LHCN-M2 (cell line): Measurements from ENCODE around the gene MRPS7. TPM values are rescaled to one million over a fixed set of nuclear protein-coding genes. Genes with fewer than 3 reads are reported as not detected.
A peak's percentile ranks its signal among the peaks of the same experiment; 100 is the strongest.

Experiments
- DNase-seq: peaks from one replicate; pipeline ENCODE4 v3.0.0-alpha.2; 2012; ENCODE audit warnings: low read depth
- polyA plus RNA-seq: library from polyadenylated mRNA; unstranded; fragments of >200 nt; gene quantifications from one replicate; pipeline ENCODE4 v1.2.1, GENCODE V29; 2012; ENCODE audit warnings: missing spikeins
- total RNA-seq: library from RNA; depleted of rRNA; stranded (reverse); fragments of >200 nt; gene quantifications from 2 replicates; pipeline ENCODE4 v1.2.3, GENCODE V29; 2014; rRNA removed

The MRPS7 gene
- 52.4 and 58.4 TPM in 2 replicates for total RNA-seq
- polyA plus RNA-seq = 73.1 TPM

DNA sequence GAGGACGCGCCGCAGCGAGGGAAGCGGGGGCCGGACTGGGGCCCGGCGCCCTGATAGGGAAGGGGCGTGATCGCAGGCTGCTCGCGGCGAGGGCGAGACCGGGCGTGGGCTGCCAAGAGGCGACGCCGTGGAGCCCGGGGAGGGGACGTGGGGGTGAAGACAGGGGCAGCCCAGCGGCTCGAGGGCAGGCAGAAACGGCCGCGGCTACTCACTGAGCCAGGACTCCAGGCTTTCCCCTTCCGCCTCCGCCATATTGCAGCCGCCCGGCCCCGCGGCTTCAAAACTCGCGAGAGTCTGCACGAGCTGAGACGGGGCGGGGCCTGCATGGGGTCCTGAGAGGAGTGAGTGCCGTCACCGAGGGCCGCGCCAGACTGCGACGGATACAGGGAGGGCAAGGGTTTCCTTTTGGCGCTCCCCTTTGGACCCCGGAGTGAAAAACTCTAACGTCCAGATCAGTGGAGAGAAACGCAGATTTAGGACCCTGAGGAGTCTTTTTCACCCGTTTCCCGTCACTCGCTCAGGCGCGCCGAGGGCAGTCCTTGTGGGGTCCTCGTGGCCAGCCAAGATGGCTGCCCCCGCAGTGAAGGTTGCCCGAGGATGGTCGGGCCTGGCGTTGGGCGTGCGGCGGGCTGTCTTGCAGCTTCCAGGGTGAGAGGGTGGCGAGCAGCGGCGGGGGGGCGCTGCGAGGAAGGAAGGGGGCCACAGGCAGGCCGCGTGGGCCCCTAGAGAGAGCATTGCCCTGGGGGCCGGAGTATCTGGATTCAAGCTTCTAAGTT, at the start of gene MRPS7, which contains the start of gene GGA3:
MRPS7 (plus strand) TSS at position 544 of the 776 bp plus-strand sequence; CDS start at position 566, 22 bp downstream.
GGA3 (minus strand) TSS at position 271 of the 776 bp plus-strand sequence; CDS start at position 252, 19 bp downstream.
- DNase-seq = peak; percentile 91

GRCh38 chr17:75218131-75218530, 43.5 kb upstream of the MRPS7 start:
- DNase-seq = no peak

DNA sequence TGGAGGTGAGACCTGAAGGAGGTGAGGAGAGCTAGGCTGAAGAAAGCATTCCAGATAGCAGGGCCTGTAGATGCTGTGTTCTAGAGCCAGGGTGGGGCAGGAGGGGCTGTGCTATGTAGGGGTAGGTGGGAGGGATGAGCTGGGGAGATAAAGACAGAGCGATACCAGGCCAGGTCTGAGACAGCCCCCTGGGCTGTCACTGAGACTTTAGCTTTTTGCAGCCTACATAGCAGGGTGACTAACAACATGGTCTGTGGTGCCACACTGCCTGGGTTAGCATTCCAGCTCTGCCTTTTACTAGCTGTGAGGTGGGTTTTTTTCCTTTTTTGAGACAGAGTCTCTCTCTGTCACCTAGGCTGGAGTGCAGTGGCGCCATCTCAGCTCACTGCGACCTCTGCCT, 41.9 kb upstream of the MRPS7 start:
- DNase-seq = no peak

GRCh38 chr17:75225016-75225415, 36.7 kb upstream of the MRPS7 start:
- DNase-seq = no peak

- DNase-seq = no peak
Observed at GRCh38 chr17:75227729-75228128, 34.0 kb upstream of the MRPS7 start.

- no peak for DNase-seq
Observed at GRCh38 chr17:75228305-75228704, 33.4 kb upstream of the MRPS7 start.

DNA sequence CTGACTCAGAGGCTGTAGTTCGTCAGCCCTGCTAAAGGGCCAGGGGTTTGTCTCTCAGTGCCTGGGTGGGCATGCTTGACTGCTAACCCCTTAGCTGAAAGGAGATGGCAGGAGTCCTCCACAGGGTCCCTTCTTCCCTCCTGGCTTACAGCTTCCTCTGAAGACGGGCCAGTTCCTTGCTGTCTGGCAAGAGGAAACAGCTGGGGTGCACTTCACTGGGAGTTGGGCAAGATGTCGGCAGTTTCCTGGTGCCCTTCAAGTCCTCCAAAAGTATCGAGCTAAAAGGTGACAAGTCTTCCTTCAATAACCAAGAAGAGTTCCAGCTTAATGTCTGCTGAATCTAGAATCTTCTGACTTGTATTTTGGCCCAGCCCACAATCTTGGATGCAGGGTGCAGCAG, 32.8 kb upstream of the MRPS7 start:
- no peak for DNase-seq

- no peak for DNase-seq
Observed at GRCh38 chr17:75231071-75231470, 30.6 kb upstream of the MRPS7 start.

DNA sequence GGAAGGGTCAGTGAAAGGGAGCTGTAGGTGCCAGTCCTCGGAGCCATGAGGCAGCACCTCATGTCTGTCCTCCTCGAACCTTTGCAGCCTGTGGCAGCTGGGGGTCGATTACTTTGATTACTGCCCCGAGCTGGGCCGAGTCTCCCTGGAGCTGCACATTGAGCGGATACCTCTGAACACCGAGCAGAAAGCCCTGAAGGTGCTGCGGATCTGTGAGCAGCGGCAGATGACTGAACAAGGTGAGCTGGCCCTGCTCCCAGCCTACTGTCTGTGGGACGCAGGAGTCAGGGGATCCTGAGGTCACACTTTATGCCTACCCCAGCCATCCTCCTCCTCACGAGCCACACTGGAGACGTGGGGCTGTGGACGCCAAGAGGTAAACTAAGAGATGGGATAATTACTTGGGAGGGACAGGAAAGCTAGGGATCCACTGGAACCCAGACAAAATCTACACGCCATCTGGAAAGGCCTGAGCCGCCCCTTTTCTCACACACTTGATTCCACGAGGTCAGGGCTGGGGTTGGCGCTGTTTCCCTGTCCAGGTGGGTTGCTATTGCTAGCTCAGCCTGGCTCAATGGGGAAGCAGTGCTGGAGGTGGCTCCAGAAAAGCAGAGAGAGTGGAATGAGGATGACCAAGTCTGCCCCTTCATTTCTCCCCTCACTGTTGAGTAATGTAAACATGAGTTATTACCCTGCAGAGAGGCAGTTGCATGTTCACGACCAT, 29.8 kb upstream of the MRPS7 start:
- no peak for DNase-seq

GRCh38 chr17:75232786-75233185, 28.9 kb upstream of the MRPS7 start:
- no peak for DNase-seq

GRCh38 chr17:75237100-75238014, 24.3 kb upstream of the MRPS7 start:
- no peak for DNase-seq

DNA sequence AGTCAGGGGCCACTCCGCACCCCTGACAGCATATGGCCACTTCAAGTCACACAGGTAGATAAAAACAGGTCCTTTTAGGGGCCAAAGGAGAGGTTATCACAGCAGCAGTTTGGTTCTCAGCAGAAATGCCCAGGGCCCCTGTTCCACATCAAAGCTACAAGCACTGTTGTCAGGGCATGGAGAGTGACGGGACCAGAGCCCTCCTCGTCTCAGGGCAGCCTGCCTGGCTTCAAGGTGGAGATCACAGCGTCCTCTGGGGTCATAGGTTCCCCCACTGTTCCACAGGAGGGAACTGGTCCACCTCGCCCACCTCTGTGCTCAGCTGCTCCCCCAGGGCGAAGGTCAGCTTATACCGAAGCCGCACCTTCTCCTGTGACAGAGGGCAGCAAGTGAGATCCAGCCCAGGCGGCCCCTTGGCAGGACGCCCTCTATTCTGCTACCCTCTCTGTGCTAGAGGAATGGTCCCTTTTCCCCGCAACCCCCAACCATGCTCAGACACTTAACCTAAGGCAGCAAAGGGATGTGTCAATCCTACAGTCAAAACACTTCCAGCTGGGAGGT, 23.6 kb upstream of the MRPS7 start:
- no peak for DNase-seq

DNA sequence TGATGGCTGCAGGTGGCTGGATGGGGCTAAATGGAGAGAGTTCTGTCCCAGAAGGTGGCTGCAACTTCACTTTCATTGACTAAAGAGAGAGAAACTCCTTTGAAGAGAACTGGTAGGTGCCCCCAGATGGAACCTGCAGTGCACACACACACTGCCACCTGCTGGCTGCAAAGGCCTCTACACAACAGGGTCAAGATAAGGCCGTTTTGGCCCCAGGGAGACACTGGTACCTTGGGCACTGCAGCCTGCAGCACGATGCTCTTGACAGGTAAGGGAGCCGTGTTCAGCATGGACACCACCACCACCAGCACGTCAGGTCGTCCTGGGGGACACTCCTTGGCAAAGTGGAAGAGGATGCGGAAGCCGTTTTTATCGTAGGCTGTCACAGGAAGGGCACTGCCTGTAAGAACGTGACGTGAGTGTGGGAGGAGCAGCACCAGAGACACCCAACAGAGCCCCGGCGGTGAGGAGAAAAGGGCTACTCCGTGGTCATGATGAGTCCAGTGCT, 22.9 kb upstream of the MRPS7 start:
- peak; percentile 61 for DNase-seq

- DNase-seq = no peak
Observed at GRCh38 chr17:75239214-75239613, 22.5 kb upstream of the MRPS7 start.

DNA sequence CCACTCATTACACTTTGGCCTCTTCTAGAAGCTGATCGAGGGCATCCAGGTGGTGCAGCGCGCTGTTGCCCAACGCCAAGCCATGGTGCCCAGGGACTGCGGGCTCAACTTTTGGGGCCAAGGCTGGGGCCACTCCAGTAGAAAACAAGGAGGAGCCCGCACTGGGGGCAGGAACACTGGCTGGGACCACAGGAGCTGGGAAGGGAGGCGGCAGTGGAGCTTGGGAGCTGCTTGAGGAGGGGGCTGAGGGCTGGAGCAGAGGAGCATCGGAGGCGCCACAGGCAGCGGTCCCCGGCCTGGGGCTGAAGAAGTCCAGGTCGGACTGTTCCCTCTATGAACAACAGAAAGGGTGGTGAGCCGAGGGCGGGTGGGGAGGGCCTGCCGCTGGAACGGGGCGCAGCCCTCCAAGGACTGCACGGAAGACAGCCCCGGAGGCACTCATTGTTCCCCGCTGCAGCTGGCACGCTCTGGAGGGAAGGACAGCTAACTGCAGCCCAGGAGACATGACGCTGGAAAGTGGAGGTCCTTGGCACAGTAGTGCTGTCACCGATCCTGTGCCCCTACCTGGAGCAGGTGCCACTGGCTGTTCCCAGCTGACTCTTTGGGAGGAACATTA, 21.8 kb upstream of the MRPS7 start:
- no peak for DNase-seq

DNA sequence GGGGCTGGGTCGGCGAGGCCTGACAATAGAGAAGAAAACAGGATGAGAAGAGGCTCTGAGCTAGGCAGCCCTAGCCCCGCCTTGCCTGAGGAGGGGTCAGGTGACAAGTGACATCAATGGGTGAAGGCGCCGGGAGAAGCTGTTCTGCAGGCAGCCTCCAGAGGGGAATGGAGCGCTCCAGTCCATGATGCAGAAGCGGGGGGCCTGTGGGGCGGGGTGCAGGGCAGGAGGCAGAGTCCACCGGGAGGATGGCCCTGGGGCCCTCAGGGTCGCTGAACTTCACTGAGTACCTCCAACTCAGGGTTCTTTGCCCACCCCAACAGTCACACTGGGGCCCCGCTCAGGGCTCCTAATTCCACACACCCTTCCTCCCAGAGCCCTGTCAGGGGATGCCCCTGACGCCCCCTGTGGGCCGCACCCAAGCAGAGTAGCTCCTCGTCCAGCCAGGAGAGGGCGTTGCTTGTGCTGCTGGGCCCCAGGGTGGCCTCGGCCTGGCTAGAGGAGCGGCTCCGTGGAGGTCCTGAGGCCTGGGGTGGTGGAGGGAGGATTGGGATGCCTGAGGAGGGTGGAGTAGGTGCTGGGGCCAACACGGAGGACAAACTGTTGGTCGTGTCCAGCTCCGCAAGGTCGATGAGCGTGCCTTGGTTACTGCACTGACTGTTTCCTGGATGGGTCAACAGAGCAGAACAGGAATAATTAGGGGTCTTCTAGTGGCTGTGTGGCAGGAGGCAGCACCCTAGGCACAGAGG, 21.1 kb upstream of the MRPS7 start:
- DNase-seq = peak; percentile 39

- peak; percentile 75 for DNase-seq
Observed at GRCh38 chr17:75241143-75241430, 20.6 kb upstream of the MRPS7 start.

- peak; percentile 80 for DNase-seq
Observed at GRCh38 chr17:75241502-75241901, 20.2 kb upstream of the MRPS7 start.

- peak; percentile 87 for DNase-seq
Observed at GRCh38 chr17:75241996-75242460, 19.7 kb upstream of the MRPS7 start.

DNA sequence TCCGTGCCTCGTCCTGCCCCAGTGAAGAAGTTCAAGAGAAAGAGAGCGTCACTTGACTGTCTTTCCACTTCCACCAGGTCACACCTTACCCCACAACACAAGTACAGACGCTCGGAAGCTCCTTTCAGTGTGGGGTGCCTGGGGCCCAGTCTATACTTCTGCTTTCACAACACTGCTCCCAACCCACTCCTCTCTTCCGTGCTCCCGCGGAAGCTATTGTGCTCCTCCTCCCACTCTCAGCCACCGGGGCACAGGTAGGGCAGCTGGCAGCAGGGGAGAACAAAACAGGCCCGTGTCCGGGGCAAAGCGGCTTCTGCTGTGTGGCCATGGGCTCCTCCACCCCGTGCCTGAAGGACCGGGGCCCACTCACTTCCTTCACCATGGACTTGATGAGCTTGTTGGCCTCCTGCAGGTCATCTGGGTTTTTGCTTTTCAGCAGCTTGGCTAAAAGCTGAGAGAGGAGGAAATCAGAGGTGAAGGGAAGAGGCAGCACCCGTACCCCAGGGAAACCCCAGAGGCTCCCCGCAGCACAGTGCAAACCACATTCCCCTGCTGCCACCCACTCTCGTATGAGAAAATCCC, 19.1 kb upstream of the MRPS7 start:
- no peak for DNase-seq
